Superior temporal gyrus (tissue), 1 donor: Measurements from ENCODE around the gene ANAPC1.
A peak's percentile ranks its signal among the peaks of the same experiment; 100 is the strongest.
"Not testable (repeated sequence)": the region's sequence is repeated elsewhere in the genome, so short reads cannot be mapped to it uniquely, and the experiment has no call there.

Experiments used
- DNase-seq: peaks from one replicate; pipeline ENCODE4 v3.0.0-alpha.2; 2016; ENCODE audit errors: extremely low spot score

Gene ANAPC1, protein sequence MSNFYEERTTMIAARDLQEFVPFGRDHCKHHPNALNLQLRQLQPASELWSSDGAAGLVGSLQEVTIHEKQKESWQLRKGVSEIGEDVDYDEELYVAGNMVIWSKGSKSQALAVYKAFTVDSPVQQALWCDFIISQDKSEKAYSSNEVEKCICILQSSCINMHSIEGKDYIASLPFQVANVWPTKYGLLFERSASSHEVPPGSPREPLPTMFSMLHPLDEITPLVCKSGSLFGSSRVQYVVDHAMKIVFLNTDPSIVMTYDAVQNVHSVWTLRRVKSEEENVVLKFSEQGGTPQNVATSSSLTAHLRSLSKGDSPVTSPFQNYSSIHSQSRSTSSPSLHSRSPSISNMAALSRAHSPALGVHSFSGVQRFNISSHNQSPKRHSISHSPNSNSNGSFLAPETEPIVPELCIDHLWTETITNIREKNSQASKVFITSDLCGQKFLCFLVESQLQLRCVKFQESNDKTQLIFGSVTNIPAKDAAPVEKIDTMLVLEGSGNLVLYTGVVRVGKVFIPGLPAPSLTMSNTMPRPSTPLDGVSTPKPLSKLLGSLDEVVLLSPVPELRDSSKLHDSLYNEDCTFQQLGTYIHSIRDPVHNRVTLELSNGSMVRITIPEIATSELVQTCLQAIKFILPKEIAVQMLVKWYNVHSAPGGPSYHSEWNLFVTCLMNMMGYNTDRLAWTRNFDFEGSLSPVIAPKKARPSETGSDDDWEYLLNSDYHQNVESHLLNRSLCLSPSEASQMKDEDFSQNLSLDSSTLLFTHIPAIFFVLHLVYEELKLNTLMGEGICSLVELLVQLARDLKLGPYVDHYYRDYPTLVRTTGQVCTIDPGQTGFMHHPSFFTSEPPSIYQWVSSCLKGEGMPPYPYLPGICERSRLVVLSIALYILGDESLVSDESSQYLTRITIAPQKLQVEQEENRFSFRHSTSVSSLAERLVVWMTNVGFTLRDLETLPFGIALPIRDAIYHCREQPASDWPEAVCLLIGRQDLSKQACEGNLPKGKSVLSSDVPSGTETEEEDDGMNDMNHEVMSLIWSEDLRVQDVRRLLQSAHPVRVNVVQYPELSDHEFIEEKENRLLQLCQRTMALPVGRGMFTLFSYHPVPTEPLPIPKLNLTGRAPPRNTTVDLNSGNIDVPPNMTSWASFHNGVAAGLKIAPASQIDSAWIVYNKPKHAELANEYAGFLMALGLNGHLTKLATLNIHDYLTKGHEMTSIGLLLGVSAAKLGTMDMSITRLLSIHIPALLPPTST (N-terminal part only)

DNA sequence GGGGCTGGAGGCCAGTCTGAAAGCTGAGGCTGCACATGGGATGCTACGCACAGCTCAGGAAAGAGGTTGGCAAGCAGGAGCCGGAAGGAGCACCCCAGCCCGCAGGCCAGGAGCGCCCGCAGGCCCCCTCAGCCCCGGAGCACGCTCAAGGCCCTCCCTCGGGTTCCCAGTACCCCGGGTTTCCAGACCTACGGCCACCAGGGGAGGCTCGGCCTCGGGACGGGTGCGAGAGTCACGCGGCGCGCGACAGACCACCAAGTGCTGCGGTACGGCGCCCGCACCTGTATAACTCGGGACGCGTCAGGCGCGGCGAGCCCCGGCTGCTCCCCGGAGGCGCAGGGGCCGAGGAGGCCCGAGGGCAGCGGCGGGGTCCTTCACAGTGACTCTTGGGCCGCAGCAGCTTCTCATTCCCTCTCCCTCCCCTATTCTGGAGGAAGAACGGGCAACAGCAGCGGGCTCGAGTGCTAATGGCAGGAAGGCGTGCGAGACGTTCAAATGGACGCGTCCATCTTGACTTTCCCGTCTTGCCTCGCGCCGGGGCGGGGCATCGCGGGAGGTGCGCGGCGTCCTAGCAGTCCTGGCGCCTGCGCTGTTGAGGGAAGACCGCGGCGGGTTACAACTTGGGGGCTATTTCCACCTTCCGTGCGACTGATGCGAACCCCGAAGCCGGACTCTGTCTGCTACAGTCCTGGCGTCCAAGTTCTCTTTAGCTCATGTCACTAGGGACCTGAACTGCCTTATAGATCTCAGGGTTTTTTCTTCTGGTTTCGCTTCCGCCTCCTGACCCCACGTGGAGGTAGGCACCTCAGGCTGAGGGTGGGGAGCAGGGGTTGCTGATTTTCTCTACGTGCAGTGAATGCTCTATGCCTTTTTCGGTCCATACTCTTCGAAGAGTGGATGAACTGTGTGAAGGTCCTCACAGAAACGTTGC, at the start of gene ANAPC1:
TSS of gene ANAPC1 (minus strand) at position 533 of the 931 bp plus-strand sequence. CDS start 3,368 bp downstream, outside the sequence.
- DNase-seq: peak; percentile 89

DNA sequence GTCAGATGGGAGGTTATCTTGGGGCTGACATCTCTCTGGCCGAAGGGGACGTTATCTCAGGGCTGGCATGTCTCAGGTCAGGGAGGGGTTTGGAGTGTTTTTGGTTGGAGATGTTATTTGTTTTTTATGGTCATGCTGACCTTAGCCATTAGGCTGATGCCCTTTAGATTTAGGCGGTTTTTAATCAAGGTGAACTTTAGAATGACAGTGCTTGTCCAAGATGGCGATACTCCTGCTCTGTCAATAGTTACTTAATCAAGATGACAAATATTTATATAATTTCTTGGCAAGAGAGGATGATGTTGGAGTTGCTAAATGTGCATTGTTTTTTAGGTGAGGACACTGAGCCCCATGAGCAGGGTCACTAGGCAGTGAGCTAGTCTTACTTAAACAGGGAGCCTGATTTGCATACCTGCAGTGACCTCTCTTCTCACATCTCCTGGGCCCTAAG, 48.9 kb upstream of the ANAPC1 start:
- DNase-seq: no peak

DNA sequence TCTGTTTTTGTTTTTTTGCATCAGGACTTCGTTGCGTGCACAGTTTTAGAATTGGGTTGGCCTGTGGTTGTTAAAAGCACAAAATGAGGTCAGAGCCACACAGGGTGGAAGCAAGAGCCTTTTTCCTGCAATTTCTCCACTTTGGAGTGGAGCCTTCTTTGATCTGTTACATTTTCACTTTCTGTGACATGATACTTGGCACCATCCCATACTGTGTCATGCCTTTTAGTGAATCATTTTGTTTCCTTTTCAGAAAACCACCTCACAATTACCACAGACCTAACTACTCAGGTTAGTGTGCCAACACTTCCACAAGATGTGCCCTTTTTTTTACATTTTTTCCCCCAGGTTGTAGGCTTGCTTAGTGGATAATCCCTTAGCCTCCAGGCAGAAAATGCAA, 46.9 kb upstream of the ANAPC1 start:
- DNase-seq: no peak

DNA sequence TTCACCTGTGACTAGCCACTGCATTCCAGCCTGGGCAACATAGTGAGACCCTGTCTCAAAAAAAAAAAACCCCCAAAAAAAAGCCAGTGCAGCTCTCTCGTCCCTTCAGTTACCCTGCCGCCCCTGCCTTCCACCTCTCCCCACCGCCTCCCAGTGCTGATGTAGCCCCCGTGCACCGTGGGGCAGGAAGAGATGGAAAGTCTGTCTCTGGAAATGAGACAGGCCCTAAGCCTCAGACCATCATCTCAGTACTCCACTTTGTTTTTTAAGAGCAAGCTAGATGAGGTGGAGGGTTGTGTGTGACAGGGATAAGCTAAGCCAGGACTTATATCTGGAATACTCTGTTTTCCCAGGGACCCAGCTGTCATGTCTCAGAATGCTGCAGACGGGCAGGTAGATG, 46.4 kb upstream of the ANAPC1 start:
- no peak for DNase-seq

DNA sequence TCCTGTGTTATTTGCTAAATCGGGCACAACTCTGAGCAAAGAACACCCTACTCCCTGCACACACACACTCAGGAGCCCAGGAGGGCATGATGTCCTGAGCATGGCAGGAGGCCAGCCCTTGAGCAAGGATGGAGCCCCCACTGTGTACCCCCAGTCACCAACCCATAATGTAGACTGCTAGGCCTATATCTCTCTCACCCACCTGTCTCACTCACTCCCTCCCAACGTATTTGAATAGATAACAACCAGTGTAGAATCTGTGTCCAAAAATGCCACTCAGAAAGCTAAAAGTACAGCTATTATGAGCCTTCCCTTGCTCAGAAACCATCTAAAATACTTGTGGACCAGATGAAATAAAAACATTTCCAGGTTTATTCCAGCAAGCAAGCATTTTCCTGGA, 43.7 kb upstream of the ANAPC1 start:
- no peak for DNase-seq

DNA sequence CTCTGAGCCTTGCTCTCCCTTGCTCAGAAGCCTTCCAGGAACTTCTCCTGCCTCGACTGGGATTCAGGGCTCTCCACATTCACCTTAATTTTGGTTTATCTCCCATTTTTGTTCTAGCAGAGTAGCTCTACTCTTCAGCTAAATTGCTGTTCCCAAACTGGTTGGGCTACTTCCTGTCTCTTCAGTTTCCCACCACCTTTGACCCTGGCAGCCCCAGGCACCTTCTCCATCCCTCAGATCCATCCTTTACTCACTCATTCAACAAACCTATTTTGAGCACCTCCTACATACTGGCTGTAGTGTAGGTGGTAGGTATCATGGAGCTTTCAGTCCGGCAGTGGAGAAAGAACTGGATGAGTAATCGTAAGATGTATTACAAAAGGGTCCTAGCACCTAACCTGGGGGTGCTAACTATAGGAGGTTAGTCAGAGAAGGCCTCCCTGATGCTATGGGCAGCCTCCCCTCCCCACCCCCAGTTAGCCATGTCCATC, 40.7 kb upstream of the ANAPC1 start:
- no peak for DNase-seq

DNA sequence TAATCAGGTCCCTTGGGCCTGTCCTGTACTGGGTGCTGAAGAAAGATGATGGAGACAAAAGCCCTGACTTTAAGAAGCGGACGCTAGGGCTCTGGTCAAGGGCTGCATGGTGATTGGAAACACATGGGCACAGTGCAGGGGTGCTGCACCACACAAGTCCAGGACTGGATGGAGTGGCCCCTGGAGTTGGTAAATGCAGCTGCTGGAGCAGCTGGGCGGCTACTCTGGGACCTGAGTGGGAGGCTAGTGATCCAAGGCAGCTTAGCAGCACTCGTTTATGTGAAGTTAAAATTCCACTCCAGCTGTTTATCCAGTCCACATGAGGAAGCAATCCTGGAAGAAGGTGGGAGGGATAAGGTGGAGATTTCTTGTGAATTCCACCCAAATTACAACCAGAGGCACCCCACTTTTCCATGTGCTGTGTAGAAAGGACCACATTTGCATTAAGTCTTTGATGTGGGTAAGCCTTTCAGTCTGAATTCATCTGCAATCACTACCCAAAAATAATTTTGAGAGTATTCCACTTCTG, 39.3 kb upstream of the ANAPC1 start:
- no peak for DNase-seq

DNA sequence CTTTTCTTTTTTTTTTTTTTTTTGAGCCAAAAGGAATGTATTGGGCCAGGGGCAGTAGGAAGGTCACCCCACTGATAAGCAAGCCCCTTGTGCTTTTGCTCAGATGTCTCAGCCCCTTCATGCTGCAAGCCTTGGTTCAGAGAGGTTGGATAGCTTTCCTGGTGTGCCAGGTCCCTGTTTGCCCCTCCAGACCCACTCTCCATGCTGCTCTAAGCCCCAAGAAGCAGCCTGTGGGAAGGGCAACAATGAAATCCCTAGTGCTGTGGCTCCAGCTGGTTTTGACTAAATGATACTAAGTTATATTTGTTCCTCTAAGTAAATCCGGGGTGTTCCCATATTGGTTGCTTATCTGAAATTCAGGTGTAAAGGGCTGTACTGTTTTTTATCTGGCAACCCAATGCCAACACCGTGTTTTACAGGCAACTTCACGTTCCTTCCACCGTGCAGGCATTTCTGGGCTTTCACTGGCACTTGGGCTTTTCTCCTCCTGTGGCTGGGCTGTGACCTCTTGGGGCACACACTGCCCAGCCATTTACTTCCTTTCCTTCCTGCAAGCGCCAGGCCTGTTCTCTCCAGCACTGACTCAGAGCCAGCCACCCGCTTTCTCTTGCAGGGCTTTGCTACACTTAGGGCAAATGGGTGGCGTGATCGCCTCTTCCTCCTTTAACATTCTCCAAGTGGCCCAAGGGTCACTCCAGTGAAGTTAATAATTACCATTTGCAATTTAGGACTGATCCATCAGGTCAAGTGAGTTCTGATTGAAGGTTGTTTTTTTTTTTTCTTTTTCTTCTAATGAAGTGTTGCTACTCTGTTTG, 36.0 kb upstream of the ANAPC1 start:
- no peak for DNase-seq

DNA sequence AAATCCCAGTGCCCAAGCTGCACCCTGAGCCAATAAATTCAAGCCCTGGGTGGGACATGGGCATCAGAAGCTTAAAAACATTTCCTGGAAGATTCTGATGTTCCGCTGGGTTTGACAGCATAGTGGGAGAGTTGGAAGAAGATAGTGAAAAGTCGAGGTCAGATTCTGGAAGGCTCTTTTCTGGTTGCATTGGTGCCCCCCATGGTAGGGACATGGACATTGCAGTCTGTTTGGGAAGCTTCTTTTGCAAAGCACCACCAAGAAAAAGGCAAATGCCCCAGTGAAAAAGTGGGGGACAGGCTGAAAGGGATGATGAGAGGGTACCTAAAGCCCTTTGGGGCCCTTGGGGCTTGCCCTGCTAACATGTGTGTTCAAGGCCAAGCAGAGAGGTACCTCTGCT, 35.4 kb upstream of the ANAPC1 start:
- no peak for DNase-seq

DNA sequence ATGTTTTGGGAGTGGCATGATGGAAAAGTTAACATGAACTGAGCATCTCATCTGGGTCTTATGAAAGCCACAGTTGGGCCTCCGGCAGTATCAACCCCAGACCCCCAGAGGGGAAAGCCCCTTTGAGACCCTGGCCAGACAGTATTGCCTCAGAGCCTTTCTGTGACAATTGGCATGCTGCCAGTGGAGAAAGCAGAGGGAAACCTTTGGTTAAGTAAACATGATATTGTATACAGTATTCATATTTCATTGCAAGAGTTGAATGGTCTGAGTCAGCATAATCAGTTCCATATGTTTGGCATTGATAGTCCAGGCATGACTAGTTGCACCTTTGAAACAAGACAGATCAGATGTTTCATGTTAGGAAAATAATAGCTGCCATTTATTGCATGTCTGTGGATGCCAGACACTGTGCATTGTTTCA, 34.4 kb upstream of the ANAPC1 start:
- no peak for DNase-seq

DNA sequence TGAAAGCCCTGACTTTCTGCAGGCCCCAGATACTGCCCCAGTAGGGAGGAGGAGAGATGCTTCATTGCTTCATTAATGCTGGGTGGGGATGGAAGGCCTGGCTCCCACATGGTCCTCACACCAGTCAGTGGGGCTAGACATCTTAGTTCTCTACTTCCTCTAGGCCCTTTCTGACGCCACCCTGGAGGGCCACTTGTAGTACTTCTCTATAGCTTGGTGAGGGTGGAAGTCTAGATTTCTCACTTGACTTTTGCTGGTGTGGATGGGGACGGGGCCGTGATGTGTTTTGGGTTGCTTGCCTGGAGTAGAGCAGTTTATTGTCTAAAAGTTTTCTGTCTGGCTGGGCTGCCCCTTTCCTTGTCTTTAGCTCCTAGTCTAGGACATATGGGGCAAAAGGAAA, 33.1 kb upstream of the ANAPC1 start:
- DNase-seq: no peak

DNA sequence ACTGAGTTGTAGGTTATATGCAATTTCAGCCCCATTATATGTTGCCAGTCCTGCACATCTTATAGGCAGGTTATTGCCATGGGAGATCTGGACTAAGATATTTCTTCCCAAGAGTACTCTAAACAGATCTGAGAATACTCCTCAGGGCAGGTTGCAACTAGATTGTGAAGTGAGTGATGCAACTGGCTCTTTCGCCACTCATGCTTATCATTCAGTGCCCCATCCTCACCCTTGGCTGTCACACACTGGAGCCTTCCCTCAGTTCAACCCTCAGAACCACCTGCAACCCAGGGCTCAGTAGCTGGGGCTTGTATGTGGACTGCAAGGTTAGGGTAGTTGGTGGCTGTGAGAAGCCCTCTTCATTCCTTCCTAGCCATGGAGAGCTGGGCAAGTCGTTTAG, 28.6 kb upstream of the ANAPC1 start:
- DNase-seq: no peak

DNA sequence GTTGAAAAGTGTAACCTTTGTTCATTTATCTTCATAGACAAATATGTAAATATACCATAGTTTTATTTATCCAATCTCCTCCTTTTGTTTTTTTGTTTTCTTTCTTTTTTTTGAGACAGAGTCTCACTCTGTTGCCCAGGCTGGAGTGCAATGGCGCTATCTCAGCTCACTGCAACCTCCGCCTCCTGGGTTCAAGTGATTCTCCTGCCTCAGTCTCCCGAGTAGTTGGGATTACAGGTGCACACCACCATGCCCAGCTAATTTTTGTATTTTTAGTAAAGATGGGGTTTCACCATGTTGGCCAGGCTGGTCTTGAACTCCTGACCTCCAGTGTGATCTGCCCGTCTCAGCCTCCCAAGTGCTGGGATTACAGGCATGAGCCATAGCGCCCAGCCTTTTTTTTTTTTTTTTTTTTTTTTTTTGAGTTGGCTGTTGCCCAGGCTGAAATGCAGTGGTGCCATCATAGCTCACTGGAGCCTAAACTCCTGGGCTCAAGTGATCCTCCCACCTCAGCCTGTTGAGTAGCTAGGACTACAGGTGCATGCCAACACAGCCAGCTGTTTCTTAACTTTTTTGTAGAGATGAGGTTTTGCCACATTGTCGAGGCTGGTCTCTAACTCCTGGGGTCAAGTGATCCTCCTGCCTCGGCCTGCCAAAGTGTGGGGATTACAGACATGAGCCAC, 27.4 kb upstream of the ANAPC1 start:
- not testable (repeated sequence) for DNase-seq

DNA sequence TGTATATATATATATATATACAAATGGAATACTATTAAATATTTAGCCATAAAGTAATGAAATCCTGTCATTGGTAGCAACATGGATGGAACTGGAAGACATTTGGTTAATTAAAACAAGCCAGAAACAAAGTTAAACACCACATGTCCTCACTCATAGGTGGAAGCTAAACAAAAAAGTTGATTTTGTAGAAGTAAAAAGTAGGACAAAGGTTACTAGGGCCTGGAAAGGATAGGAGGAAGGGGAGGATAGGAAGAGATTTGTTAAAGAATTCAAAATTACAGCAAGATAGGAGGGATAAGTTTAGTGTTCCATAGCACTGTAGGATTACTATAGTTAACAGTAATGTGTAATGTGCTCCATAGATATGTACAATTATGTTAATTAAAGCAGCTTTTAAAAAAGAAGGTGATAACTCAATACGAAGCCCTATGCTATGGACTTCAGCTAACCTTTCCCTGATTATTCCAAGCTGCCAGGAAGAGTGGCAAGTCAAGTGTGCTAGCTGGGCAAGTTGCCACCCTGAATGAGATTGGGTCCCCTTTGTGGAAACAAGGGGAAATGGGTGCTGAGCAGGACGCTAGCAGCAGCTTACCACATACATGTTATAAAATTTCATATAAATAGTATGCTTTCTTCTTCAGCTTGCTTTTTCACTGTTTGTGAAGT, 26.8 kb upstream of the ANAPC1 start:
- DNase-seq: no peak

DNA sequence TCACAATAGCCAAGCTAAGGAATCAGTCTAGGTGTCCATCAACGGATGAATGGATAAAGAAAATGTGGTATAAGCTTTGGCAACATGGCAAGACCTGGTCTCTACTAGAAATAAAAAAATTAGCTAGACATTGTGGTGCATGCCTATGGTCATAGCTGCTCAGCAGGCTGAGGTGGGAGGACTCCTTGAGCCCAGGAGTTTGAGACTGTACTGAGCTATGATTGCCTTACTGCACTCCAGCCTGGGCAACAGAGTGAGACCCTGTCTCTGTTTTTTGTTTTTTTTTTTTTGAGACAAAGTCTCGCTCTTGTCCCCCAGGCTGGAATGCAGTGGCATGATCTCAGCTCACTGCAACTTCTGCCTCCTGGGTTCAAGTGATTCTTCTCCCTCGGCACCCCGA, 26.0 kb upstream of the ANAPC1 start:
- not testable (repeated sequence) for DNase-seq

DNA sequence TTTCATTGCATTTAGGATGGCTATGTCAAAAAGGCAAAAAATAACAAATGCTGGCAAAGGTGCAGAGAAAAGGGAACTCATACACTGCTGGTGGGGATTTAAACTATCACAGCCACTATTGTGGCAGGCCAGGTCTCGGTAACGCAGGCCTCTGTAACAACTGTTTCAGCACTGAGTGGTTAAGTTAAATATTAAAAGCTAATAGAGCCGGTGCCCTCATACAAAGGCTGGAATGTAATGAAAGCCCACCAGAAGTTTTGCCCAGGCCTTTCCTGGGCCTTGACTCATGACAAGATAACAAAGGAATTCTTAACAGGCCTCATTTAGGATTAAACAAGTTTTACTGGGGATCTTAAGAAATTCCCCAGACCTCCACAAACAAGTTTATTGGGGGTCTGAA, 25.1 kb upstream of the ANAPC1 start:
- DNase-seq: no peak

DNA sequence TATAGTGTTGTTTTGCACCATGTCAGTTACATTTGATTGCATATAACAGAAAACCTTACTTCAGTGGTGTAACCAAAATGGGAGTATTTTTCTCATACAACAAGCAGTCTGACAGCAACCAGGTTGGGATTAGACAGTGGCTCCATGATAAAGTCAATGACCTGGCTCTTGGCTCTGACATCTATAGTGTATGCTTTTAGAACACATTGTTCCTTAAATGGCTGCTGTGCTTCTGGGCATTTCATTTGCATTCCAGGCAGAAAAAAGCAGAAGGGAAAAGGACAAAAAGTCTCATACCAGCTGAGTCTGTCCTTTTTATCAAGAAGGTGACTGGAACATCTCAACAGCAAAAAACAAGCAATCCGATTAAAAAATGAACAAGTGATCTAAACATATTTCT, 24.6 kb upstream of the ANAPC1 start:
- DNase-seq: no peak

DNA sequence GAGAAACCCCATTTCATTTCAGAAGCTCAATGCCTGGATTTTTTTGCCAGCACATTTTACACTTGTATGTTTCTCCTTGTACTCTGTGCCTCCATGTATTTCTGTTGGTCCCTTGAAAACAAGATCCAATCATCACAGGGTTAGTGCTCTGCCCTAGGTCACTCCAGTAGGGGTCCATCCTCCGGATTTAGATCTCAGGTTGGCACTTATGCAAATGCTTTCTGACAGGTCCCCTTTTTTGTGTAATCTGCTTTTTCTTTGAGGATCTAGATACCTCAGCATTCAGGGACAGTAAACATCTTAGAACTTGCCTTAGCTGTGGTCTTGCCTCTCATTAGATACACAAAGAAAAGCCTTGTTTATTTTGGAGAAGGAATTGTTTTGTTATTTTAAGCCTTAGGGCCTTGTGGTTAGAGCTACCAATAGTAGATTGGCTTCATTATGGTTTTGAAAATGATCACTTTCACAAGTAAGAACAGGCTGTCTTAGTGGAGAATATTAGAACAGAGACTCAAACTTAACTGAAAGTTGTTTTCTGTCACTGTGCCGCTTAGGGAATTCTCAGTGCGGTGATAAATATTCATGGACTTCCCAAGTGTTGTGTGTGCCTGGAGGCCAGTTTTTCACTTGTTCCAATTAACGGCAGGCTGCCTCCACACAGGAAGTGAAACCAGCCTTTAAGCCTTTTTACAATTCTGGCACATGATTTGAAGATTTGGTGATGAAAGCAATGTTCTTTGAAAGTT, 22.2 kb upstream of the ANAPC1 start:
- DNase-seq: peak; percentile 72
